Measurements from ENCODE around the gene ZNF766.
"Not testable (repeated sequence)": the region's sequence is repeated elsewhere in the genome, so short reads cannot be mapped to it uniquely, and the experiment has no call there.

Gene ZNF766

GRCh38 chr19:52269338-52270261 is at the start of gene ZNF766:
ZNF766 (plus strand) TSS chr19:52269587; CDS start chr19:52269614, 27 bp downstream.
- ATAC-seq (peak; percentile 99), DNase-seq (peak; percentile 98)

DNA sequence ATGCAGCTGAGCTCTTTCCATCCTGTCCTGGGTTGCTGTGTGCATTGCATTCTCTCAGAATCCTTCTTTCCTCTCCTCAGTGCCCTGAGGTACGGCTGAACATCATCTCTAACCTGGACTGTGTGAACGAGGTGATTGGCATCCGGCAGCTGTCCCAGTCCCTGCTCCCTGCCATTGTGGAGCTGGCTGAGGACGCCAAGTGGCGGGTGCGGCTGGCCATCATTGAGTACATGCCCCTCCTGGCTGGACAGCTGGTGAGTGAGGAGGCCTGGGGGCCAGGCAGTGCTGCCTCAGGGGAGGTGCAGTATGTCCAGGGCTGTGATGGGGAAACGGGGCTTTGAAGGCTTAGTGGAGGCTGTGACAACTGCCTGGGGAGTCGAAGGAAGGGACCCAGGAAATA is 49.8 kb upstream of the ZNF766 start:
- ATAC-seq (no peak), DNase-seq (no peak)

DNA sequence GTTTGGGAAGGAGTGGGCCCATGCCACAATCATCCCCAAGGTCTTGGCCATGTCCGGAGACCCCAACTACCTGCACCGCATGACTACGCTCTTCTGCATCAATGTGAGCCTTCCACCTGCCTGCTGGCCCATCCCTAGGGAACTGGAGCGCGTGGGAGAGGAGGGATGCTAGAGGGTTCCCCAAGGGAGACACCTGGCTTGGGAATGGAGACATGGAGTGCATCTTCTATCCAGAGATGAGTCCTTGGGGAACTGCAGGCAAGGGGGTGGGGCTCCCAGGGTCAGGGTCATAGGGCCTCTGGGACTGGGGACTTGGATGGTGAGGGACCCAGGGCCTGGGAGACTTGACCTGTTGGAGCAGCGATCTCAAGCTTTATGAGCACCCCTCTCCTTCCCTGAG is 48.4 kb upstream of the ZNF766 start:
- ATAC-seq, result no peak
- DNase-seq, result no peak

DNA sequence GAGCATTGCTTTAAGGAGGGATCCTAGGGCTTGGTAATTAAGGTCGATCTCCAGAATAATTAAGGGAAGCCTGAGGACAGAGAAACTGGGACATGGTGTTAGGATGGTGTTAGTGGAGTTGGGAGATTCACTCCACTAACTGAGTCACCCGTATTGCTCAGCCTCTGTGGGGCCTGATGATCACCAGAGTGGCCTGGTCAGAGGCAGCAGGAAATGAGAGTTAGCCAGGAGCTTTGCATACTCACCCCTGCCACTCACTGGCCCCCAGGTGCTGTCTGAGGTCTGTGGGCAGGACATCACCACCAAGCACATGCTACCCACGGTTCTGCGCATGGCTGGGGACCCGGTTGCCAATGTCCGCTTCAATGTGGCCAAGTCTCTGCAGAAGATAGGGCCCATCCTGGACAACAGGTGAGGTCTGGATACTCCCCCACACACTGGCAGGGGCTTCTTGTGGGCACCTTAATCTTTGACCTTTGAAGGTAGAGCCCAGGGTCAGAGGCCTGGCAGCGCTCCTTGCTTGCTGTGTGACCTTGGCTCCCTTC is 47.5 kb upstream of the ZNF766 start:
- DNase-seq (no peak), ATAC-seq (no peak)

DNA sequence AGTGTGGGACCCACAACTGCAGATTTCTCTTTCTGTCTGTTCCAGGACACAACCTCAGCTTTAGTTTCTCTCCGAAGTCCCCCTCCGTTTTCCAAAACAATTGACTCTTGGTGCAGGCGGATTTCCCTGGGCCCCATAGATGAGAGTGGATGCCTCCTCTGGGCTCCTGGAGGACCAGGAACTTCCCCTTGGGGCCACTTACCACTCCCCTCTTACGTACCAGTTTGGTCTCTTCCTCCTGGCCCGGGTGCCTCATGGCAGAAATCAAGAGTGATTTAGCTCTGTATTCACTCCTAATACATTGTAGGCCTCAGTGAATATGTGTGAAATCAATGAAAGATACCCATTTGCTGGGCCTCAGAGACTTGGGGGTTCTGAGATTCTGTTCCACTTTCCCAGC is 45.2 kb upstream of the ZNF766 start:
- DNase-seq, result no peak
- ATAC-seq, result no peak

DNA sequence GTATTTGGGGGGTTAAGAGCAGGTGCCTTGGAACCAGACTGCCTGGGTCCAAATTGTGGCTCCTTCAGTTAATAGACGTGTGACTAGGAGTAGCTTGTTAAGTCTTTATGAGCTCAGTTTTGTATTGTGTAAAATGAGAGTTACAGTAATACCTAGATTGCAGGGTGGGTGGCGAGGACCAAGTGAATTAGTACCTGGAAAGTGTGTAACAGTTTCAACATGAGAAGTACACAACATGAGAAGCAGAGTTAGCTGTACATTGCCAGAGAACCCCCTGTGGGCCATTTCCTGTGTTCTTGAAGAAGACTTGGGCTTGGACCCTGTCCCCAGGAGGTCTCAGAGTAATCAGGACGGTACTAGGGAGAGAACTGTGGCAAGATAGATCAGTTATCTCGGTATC is 42.7 kb upstream of the ZNF766 start:
- peak; percentile 44 for ATAC-seq
- DNase-seq, result no peak

DNA sequence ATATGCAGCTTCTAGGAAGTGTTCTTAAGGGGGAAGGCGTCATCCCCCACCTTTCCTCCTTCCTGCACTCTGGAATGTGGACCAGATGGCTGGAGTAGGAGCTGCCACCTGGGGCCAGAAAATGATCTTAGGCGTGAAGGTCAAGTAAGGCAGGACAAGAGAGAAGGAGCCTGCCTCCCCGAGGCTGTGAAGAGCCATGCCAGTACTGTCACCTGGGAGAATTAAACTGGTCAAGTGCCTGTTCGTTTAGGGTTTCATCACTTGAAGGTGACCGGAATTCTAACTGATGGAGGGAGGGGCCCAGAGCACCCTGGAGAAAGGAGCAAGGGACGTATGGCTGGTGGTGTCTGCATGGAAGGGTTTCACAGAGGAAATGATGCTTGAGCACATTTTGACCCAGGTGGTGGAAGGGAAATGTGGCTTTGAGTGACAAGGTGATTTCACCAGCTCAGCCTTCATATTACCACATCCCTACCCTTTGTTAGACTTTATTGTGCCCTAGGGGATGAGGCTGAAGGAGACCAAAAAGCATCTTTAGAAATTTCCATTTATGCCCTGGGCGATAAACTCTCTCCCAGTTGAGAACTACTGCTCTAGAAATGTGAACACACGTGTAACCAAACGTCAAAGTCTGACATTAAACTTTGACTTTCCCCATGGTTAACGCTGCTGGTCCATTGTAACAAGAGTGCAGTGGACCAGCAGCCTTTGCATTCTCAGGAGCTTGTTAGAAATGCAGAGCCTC is 42.0 kb upstream of the ZNF766 start:
- DNase-seq, result no peak

DNA sequence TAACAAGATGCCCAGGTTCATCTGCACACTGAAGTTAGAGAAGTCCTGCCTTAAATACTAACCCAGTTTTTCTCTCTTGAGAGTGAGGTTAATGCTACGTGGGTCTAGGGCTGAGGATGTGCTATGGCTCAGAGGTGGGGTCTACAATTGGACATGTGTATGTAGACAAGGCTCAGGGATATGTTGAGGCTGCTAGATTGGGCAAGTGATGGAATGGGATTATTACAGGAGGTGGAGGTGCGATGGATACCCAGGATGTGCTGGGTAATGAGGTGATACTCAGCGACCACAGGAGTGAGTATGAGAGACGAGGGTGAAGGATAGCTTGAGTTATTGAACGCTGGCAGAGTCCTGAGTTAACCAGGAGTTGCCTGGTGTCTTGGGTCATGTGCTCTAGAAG is 41.4 kb upstream of the ZNF766 start:
- DNase-seq, result no peak
- ATAC-seq, result no peak

More for the DNA sequence above, 42.0 kb upstream of the ZNF766 start:
- ATAC-seq, result no peak

- DNase-seq, result no peak
- no peak for ATAC-seq
Observed at GRCh38 chr19:52229524-52229923, 39.9 kb upstream of the ZNF766 start.

DNA sequence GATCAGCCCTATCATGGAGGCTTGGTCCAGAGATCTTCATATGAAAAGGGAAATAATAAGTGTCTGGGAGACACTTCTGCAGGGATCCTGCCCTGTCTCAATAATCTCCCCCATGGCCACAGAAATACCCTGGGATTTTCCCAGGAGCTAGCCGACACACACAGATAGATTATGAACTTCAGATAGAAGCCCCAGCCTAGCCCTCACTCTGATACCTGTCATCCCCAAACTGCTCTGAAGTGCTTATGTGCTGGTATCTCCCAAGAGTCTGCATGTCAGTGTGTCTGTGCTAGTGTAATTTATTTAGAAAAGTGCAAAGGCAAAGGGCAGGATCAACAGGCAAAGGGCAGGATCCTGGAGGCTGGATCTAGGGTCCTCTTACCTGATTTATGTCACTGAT is 38.7 kb upstream of the ZNF766 start:
- DNase-seq, result no peak
- ATAC-seq, result peak; percentile 28

DNA sequence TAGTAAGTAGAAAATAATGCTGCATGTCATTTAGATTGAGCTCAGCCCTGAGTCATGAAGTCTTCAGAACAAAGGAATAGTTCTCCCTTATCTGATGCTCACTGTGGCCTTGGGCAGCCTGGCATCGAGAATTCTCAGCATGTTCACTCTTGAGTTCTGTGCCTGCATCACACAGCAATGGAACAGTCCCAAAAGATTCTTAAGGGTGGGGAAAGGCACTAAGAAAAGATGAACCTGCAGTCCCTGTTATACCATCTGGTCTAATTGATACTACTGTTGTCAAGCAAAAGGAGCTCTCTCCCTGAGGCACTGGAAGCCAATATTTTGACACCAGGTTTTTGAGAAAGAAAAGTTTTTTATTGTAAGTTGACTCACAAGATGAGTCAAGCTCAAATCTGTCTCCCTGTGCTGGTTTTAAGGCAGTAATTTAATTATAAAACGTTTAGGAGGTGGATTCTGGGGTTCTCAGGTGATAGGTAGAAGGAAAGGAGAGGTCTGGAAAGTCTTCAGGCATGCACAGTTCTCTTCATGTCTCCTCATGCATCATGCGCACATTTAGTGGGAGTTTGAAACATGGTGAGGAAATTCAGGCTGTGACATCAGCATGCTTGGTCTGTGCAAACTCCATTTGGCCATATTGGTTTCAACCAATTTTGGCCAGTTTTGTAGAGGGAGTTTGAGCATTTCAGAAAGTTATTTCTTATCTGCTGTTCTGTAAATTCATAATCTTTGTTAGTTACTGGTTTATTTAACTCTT is 38.1 kb upstream of the ZNF766 start:
- ATAC-seq (no peak), DNase-seq (no peak)

DNA sequence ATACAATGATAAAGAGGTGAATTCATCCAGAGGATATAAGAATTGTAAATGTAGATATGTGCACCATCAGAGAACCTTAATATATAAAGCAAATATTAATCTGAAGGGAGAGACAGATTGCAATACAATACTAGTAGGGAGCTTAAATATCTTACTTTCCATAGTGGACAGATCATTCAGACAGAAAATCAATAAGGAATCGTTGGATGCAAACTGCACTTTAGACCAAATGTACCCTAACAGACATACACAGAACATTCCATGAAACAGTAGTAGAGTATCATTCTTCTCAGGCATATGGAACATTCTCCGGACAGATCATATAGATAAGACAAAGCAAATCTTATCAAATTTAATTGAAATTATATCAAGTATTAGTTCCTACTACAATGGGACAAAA is 35.0 kb upstream of the ZNF766 start:
- no peak for ATAC-seq
- no peak for DNase-seq

GRCh38 chr19:52237197-52237596 is 32.2 kb upstream of the ZNF766 start:
- ATAC-seq (no peak), DNase-seq (no peak)

GRCh38 chr19:52237771-52238400 is 31.5 kb upstream of the ZNF766 start:
- DNase-seq (peak; percentile 52), ATAC-seq (peak; percentile 43)

- no peak for ATAC-seq
Observed at GRCh38 chr19:52244021-52244420, 25.4 kb upstream of the ZNF766 start.

GRCh38 chr19:52248241-52248640 is 21.1 kb upstream of the ZNF766 start:
- DNase-seq, result peak; percentile 62
- no peak for ATAC-seq

More at GRCh38 chr19:52244021-52244420, 25.4 kb upstream of the ZNF766 start:
- no peak for DNase-seq

GRCh38 chr19:52258426-52258825 is 11.0 kb upstream of the ZNF766 start:
- ATAC-seq (no peak), DNase-seq (no peak)

DNA sequence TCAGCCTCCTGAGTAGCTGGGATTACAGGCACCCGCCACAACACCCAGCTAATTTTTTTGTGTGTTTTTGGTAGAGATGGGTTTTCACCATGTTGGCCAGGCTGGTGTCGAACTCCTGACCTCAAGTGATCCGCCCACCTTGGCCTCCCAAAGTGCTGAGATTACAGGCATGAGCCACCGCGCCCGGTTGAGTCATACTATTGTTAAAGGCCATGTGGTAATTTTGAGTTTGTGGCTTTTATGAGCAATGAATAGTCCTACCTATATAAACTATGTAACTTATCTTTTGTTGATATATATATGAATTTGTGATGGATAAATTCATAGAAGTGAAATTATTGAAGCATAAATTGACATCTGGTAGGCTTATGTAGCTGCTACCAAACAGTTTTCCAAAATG is 3.8 kb upstream of the ZNF766 start:
- ATAC-seq, result not testable (repeated sequence)
- DNase-seq, result peak; percentile 15

DNA sequence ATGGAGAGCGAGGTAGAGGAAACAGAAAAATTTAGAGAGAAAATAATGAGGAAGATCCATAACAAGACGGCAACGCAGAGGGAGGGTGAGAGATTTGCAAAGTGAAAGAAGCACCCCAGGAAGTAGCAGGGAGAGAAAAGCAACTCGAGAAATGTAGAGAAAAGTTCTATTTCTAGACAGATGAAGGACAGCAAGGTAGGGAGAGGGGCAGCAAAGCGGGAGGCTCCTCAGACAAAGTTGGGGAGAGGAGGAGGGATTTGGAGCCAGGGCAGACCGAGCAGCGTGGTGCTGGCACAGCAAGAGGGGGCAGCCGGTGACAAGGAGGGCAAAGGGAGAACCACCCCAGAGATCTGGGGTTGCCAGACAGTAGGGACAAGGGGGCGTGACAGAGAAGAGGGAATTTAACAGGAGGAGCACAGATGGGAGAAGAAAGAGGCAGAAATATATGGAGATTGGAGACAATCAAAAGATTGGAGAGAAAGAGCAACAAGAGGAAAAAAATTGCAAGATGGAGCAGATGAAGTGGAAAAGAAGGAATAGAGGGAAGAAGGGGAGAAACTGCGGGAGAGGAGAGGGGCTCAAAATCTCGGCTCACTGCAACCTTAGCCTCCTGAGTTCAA is 989 bp downstream of the ZNF766 start:
- ATAC-seq (no peak), DNase-seq (peak; percentile 23)

- DNase-seq (no peak), ATAC-seq (no peak)
Observed at GRCh38 chr19:52273301-52273700, 3.9 kb downstream of the ZNF766 start.

GRCh38 chr19:52274191-52274590 is 4.8 kb downstream of the ZNF766 start:
- ATAC-seq (no peak), DNase-seq (no peak)

All from stimulated activated naive CD8-positive, alpha-beta T cell treated with anti-CD3 and anti-CD28 coated beads, Interleukin-15, Interleukin-2, amounts not matched to agents 100 U/mL and 50 U/mL, for 24 hours (primary cell).